Activated CD8-positive, alpha-beta memory T cell treated with anti-CD3 and anti-CD28 coated beads, Interleukin-2, amount 50 U/mL, for 1 hour (primary cell): ENCODE data around the gene CPXM1.
"Not testable (repeated sequence)": the region's sequence is repeated elsewhere in the genome, so short reads cannot be mapped to it uniquely, and the experiment has no call there.

Source experiments
- DNase-seq: peaks from one replicate; pipeline ENCODE4 v3.0.0-alpha.2; 2020; ENCODE audit errors: extremely low read depth

The CPXM1 gene

DNA sequence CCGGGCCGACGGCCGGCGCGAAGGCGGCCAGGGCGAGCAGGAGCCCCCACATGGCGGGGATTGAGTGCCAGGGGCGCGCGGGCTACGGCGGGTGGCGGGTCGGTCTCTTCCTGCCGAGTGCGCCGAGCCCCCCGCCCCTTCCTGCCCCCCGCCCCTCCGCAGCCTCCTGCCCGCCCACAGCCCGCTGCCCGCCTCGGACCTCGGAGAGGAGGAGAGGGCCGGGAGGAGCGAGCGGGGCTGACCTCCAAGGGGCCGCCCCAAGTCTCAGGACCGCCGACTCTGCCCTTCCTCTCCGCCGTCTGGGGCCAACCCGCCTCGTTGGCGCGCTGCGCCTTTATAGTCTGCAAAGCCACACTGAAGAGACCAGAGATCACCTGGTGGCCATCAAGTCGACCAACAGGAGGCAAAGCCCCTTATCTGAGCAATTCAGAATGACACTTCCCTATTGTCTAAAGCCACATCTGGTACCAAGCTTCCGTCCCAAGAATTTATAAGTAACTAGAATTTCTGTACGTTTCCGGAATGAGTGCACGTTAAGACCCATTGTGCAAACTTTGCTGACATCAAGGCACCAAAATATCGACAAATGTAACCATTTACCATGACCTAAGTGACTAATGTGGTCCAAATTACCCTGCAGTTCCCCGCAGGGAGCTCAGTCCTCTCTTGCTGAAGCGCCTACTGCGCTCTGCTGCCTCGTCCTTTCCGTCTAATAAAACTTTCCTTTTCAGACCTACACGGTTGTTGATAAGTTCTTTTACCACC lies at the start of gene CPXM1:
CPXM1 (minus strand) TSS at position 107 of the 765 bp plus-strand sequence; CDS start at position 52, 55 bp downstream.
- DNase-seq = no peak

- no peak for DNase-seq
Observed at GRCh38 chr20:2849529-2849928, 49.1 kb upstream of the CPXM1 start.

DNA sequence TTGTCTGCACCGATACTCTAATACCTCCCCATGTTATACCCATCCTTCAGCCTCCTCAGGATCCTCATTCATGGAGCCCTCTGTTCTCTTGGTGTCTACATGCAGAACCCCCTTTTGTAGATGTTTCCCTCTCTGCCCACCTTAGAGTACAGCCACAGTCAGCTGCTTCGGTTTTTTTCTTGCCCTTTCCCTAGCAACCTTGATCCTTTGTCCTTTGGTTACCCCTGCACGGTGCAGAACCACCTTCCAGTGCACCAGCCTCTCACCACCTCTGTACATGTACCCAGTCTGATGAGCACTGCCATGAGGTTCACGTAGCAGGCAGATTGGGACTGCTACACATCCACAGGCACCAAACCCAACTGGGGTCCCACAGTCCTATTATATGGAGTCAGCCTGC lies 47.4 kb upstream of the CPXM1 start:
- DNase-seq = no peak

DNA sequence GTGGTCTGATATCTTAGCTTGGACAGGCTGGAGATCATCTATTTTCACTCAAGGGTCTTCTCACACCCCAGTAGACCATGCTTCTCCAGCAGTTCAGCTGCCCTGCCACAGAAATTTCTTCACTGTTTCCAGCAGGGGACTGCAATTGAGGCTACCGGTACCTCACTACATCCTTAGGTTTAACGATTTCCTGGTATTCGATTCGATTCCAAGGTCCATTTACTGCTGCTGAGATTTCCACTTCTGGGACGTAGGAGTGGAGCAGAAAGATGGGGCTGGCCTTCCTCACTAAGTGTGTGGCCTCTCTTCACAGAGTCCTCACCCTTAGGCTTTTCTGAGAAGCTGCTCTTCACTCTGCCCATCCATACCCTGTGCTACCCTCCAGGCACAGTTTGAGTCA lies 46.3 kb upstream of the CPXM1 start:
- DNase-seq = no peak

GRCh38 chr20:2845607-2846006 lies 45.2 kb upstream of the CPXM1 start:
- no peak for DNase-seq

GRCh38 chr20:2840967-2841531 lies 40.6 kb upstream of the CPXM1 start:
- DNase-seq = no peak

- peak; percentile 59 for DNase-seq
Observed at GRCh38 chr20:2840138-2840966, 39.9 kb upstream of the CPXM1 start, which contains the start of the genes PCED1A and VPS16. Gene PCED1A (minus strand): TSS chr20:2840655. CDS start chr20:2839912, 743 bp downstream. Gene VPS16 (plus strand): TSS chr20:2840745. CDS start chr20:2840775, 30 bp downstream.

- no peak for DNase-seq
Observed at GRCh38 chr20:2839732-2840137, 39.3 kb upstream of the CPXM1 start.

GRCh38 chr20:2838847-2839671 lies 38.6 kb upstream of the CPXM1 start:
- no peak for DNase-seq

- no peak for DNase-seq
Observed at GRCh38 chr20:2838170-2838797, 37.9 kb upstream of the CPXM1 start.

- no peak for DNase-seq
Observed at GRCh38 chr20:2837221-2837960, 37.0 kb upstream of the CPXM1 start.

DNA sequence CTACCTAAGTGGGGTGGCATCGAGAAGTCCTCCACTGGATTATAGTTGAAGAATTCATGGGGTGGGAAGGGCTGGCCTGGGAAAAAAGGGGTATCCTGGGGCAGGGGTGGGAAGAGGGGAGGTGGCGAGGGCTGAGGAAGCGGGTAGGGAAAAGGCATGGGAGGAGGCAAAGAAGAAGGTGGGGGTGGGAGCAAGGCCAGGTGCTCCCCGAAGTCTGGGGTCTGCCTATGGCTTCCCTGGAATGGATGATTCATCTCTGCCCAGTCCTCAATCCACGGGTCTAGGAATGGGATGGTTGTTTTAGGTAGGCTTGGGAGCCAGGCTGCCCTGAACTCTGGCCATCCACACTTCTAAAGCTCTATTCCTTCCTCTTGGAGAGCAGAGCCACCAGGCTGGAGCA lies 35.6 kb upstream of the CPXM1 start:
- DNase-seq = no peak

- no peak for DNase-seq
Observed at GRCh38 chr20:2835331-2835796, 34.9 kb upstream of the CPXM1 start.

DNA sequence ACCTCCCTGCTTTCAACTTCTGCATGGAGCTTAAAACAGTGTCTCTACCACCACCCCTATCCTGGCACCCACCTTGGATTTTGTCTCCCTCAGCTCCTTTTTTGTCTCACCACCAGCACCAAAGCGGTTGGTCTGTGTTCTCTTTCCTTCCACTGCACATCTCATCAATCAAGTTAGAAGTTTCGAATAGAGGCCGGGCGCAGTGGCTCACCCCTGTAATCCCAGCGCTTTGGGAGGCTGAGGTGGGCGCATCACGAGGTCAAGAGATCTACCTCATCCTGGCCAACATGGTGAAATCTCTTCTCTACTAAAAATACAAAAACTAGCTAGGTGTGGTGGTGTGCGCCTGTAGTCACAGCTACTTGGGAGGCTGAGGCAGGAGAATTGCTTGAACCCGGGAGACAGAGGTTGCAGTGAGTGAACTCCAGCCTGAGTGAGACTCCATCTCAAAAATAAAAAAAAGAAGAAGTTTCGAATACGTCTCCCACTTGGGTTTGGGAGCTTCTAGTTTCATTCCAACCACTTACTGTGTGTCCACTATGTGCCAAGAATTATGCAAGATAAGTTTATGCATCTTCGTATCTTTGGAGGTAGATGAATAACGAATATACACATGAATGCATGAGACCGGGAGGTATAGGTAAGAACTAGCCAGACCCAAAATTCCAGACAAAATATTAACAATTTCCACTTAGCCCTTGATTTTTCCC lies 34.1 kb upstream of the CPXM1 start:
- DNase-seq = no peak

- no peak for DNase-seq
Observed at GRCh38 chr20:2833761-2834160, 33.3 kb upstream of the CPXM1 start.

DNA sequence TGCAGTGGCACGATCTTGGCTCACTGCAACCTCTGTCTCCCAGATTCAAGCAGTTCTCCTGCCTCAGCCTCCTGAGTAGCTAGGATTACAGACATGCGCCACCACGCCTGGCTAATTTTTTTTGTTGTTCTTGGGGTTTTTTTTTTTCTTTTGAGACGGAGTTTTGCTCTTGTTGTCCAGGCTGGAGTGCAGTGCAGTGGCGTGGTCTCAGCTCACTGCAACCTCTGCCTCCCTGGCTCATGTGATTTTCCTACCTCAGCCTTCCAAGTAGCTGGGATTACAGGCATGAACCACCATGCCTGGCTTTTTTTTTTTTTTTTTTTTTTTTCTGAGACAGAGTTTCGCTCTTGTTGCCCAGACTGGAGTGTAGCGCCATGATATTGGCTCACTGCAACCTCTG lies 30.8 kb upstream of the CPXM1 start:
- DNase-seq = not testable (repeated sequence)

- DNase-seq = no peak
Observed at GRCh38 chr20:2829376-2829775, 28.9 kb upstream of the CPXM1 start.

- no peak for DNase-seq
Observed at GRCh38 chr20:2826655-2827054, 26.2 kb upstream of the CPXM1 start.

- DNase-seq = no peak
Observed at GRCh38 chr20:2825761-2826160, 25.3 kb upstream of the CPXM1 start.

- peak; percentile 27 for DNase-seq
Observed at GRCh38 chr20:2822073-2822472, 21.6 kb upstream of the CPXM1 start.
